ENCODE results near the gene ZNF217.
"Not testable (repeated sequence)": the region's sequence is repeated elsewhere in the genome, so short reads cannot be mapped to it uniquely, and the experiment has no call there.

ZNF217 gene

DNA sequence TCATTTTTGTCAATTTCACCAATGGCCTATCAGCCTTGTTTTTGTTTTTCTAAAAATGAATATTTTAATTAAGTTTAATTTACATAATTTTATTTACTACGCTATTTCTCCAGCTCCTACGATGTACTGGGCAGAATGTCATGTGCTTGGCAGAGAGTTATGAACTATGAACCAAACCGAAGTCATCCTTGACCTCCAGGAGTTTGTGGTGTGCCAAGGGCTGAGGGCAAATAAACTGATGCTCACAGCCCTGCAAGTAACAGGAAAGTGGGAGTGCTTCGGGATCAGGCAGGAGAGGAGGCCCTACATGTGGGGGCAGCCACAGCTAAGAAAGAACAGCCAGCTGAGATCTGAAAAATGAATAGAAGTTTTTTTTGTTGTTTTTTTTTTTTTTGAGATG is 38.6 kb downstream of the ZNF217 start:
- H3K4me3 ChIP-seq (ENCODE audit: low read depth, low read length): no peak overlapping the region
- no peak for DNase-seq (ENCODE audit: low read depth)
- TF ChIP-seq, protein P1, sequence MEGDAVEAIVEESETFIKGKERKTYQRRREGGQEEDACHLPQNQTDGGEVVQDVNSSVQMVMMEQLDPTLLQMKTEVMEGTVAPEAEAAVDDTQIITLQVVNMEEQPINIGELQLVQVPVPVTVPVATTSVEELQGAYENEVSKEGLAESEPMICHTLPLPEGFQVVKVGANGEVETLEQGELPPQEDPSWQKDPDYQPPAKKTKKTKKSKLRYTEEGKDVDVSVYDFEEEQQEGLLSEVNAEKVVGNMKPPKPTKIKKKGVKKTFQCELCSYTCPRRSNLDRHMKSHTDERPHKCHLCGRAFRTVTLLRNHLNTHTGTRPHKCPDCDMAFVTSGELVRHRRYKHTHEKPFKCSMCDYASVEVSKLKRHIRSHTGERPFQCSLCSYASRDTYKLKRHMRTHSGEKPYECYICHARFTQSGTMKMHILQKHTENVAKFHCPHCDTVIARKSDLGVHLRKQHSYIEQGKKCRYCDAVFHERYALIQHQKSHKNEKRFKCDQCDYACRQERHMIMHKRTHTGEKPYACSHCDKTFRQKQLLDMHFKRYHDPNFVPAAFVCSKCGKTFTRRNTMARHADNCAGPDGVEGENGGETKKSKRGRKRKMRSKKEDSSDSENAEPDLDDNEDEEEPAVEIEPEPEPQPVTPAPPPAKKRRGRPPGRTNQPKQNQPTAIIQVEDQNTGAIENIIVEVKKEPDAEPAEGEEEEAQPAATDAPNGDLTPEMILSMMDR (IDR thresholded peaks at IDR 0.05; ENCODE audit: control insufficient read depth, extremely low read depth, insufficient read depth): no peak

DNA sequence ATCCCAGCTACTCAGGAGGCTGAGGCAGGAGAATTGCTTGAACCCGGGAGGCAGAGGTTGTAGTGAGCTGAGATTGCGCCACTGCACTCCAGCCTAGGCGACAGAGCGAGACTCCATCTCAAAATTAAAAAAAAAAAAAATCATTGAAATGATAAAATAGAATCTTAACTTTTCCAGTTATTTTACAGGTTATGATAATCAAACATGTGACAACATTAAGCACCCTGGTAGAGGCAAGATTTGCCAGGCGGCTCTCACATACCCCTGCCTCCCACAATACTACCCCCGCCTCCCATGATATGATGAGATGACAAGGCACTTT is 41.1 kb downstream of the ZNF217 start:
- DNase-seq (ENCODE audit: low read depth); H3K4me3 ChIP-seq (ENCODE audit: low read depth, low read length): not testable (repeated sequence)

DNA sequence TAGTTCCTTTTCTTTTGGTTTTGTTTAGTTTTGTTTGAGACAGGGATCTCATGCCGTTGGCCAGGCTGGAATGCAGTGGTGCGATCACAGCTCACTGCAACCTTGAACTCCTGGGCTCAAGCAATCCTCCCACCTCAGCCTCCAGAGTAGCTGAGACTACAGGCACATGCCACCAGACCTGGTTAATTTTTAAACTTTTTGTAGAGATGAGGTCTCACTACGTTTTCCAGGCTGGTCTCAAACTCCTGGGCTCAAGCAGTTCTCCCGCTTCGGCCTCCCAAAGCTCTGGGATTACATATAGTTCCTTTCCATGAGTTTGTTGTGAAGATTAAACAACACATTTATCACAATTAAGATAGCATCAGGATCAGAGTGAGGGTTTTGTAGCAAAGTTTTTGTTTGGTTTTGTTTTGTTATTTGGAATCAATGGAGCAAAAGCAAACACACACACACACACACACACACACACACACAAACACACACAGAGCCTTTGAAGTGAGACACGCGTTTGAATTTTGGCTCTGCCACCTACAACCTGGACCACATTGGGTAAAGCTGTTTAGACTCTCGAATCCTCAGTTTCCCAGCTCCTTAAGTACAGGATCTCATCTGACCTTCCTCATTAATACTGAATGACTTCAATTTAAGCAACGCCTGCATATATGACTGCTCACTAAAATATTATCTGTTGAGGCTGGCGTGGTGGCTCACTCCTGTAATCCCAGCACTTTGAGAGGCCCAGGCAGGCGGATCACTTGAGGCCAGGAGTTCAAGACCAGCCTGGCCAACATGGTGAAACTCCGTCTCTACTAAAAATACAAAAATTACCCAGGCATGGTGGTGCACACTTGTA is 41.7 kb downstream of the ZNF217 start:
- not testable (repeated sequence) for DNase-seq (ENCODE audit: low read depth)

DNA sequence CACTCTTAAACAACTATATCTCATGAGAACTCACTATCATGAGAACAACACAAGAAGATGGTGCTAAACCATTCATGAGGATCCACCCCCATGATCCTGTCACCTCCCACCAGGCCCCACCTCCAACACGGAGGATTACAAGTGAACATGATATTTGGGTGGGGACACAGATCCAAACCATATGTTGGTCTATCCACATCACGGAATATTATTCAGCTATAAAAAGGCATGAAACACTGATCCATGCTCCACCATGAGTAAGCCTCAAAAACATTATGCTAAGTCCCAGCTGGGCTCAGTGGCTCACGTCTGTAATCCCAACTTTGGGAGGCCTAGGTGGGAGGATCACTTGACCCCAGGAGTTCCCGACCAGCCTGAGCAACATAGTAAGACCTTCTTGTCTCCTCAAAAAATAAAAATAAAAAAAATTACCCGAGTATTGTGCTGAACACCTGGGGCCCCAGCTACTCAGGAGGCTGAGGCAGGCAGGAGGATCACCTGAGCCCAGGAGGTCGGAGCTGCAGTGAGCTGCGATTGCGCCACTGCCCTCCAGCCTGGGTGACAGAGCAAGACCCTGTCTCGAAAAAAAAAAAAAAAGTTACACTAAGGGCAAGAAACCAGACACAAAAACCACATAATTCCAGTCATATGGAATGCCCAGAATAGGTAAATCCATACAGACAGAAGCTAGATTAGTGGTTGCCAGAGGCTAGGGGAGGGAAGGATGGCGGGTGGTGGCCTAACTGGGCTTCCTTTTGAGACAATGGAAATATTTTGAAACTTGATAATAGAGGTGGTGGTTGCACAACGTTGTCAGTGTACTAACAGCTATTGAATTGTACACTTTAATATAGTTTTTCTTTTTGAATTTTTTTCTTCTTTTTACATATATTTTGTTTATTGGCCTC is 43.1 kb downstream of the ZNF217 start:
- no peak overlapping the region for H3K4me3 ChIP-seq (ENCODE audit: low read depth, low read length)
- DNase-seq (ENCODE audit: low read depth): no peak
- TF ChIP-seq, protein P1 (IDR thresholded peaks at IDR 0.05; ENCODE audit: control insufficient read depth, extremely low read depth, insufficient read depth): no peak

More for the DNA sequence above, 41.7 kb downstream of the ZNF217 start:
- H3K4me3 ChIP-seq (ENCODE audit: low read depth, low read length): not testable (repeated sequence)

DNA sequence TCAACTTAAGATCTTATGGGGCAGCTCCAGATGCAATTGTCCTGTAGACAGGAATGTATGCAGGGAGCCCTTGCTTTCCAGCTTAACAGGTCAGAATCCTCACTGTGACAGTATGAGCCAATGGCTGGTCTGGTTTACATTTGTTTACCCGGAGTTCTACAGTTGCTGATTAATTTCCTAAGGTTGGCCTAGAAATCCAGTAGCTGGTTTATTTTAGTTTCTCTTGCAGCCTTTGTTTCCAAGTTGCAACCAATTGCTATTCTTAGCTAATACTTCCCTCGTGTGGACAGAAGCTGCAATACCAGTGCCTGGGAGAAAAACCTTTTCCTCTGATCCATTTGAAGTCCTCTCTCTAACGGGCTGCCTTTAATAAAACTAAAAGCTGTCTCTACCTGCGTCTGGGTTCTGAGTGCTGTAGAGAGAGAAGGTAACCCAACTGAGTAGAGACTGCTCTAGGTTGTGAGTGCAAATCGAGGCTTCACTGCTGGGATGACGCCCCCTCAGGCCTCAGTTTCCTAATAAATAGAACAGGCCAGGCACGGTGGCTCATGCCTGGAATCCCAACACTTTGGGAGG is 45.9 kb downstream of the ZNF217 start:
- TF ChIP-seq, protein P1 (IDR thresholded peaks at IDR 0.05; ENCODE audit: control insufficient read depth, extremely low read depth, insufficient read depth): peak; percentile 88
- H3K4me3 ChIP-seq (ENCODE audit: low read depth, low read length): no peak overlapping the region
- peak; percentile 54 for DNase-seq (ENCODE audit: low read depth)

DNA sequence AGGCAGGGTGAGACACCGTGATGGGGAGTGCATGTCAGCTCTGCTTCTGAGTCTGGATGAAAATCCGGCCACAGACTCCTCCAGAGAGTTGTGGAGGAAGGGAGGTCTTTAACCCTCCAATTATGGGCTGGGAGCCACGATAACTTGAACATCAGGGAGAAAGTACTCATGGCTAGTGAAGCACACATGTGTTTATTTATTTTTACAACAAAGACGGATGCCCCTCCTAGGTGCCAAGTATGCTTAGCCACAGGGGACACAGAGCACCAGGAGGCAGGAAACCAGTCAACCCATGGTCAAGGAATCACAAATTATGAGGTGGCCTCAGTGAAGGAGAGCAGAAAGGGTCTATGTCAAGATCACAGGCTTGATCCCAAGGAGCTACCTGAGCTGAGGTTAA is 54.1 kb downstream of the ZNF217 start:
- DNase-seq (ENCODE audit: low read depth): no peak
- no peak overlapping the region for H3K4me3 ChIP-seq (ENCODE audit: low read depth, low read length)
- TF ChIP-seq, protein P1 (IDR thresholded peaks at IDR 0.05; ENCODE audit: control insufficient read depth, extremely low read depth, insufficient read depth): no peak

DNA sequence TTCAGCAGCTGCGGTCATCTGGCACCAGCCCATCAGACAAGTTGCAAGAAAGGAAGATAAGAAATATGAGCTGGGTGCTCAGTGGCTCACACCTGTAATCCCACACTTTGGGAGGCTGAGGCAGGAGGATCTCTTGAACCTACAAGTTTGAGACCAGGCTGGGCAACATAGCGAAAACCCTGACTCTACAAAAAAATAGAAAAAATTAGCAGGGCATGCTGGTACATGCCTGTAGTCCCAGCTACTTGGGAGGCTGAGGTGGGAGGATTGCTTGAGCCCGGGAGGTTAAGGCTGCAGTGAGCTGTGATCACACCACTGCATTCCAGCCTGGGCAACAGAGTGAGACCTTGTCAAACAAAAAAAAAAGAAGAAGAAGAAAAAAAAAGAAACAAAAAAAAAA is 57.3 kb downstream of the ZNF217 start:
- DNase-seq (ENCODE audit: low read depth); H3K4me3 ChIP-seq (ENCODE audit: low read depth, low read length): not testable (repeated sequence)

DNA sequence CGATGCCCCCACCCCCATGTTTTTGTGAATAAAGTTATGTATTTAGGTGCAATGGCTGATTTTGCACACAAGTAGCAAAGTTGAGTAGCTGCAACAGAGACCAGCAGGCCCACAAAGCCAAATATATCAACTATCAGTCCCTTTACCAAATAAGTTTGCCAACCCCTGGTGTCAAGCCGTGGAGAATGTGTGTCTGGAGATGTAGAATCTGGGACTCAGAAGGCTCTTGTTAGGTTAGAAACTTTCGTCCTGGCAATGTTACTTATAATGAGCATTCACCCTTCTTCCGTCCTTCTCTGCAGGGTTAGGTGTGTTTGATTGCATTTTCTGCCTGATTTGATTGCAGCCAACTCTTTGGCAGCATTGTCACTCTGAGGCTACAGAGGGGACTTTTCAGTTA is 57.8 kb downstream of the ZNF217 start:
- H3K4me3 ChIP-seq (ENCODE audit: low read depth, low read length): no peak overlapping the region
- TF ChIP-seq, protein P1 (IDR thresholded peaks at IDR 0.05; ENCODE audit: control insufficient read depth, extremely low read depth, insufficient read depth): no peak
- DNase-seq (ENCODE audit: low read depth): no peak
